GM12878 (cell line): Measurements from ENCODE around the gene KIAA0825. TPM values are rescaled to one million over a fixed set of nuclear protein-coding genes. Genes with fewer than 3 reads are reported as not detected.

Experiments used
- ATAC-seq: fragments of 200-7000 bp; cut with Tn5 transposase; 3 replicates; pipeline ENCODE4 v1.9.1; 2020; ENCODE audit warnings: mild to moderate bottlenecking, moderate library complexity
- BruUV-seq: library from RNA; stranded (reverse); fragments of 400-500 nt; replicated peaks from 2 replicates; lab custom pipeline; 2021; lab: Mats Ljungman, UMichigan
- CTCF ChIA-PET: fragments of 300-600 bp; sonication (Branson Sonifier 250); formaldehyde crosslinking; extraction: SDS; loops from one replicate; lab custom pipeline; 2021; ENCODE audit warnings: inconsistent platforms; lab: Yijun Ruan, JAX
- POLR2A ChIA-PET: fragments of 350-600 bp; formaldehyde crosslinking; extraction: SDS; loops from one replicate; lab custom pipeline; 2021; ENCODE audit warnings: inconsistent platforms; lab: Charles Lee
- RAD21 ChIA-PET: fragments of 300-600 bp; sonication (Branson Sonifier 250); formaldehyde crosslinking; loops from one replicate; lab custom pipeline; 2023; ENCODE audit warnings: antibody characterized with exemption; ENCODE audit not compliant: unreplicated experiment; lab: Charles Lee
- SMC1A ChIA-PET: fragments of 300-600 bp; sonication (Branson Sonifier 250); formaldehyde crosslinking; loops from one replicate; lab custom pipeline; 2023; ENCODE audit not compliant: unreplicated experiment, uncharacterized antibody; lab: Charles Lee
- DNase-seq: peaks from one replicate; pipeline ENCODE4 v3.0.0-alpha.2; 2011; ENCODE audit warnings: low read depth, low spot score
- FAIRE-seq: peaks from 3 replicates; lab custom pipeline; 2011; peaks lifted over from hg19 to GRCh38; lab: Jason Lieb, UNC
- H2AFZ ChIP-seq: 2 replicates; pipeline ENCODE4 v1.6.0; 2011; ENCODE audit warnings: low read depth, low read length, control low read depth; ENCODE audit not compliant: control insufficient read depth
- H3K27ac ChIP-seq: 2 replicates; pipeline ENCODE4 v1.5.1; 2011; ENCODE audit warnings: control low read depth; ENCODE audit not compliant: control insufficient read depth, insufficient read depth
- H3K27me3 ChIP-seq, 2 experiments: replicated peaks in 1 of 2; 2 replicates each; pipeline versions ENCODE4 v1.6.0 to v1.6.1; 2011; ENCODE audit warnings: low read length in 1 of 2; ENCODE audit not compliant: control insufficient read depth in 2 of 2, insufficient read depth in 2 of 2
- H3K36me3 ChIP-seq, 2 experiments: 2 replicates each; pipeline ENCODE4 v1.5.1; 2011; ENCODE audit warnings: low read length in 1 of 2; ENCODE audit not compliant: control insufficient read depth in 2 of 2, insufficient read depth in 2 of 2
- H3K4me1 ChIP-seq: 2 replicates; pipeline ENCODE4 v1.6.1; 2011; ENCODE audit warnings: mild to moderate bottlenecking, low read length, moderate library complexity, mixed read lengths; ENCODE audit not compliant: control insufficient read depth, insufficient read depth
- H3K4me2 ChIP-seq: 2 replicates; pipeline ENCODE4 v1.6.0; 2011; ENCODE audit warnings: control low read depth; ENCODE audit not compliant: control insufficient read depth, insufficient read depth
- H3K4me3 ChIP-seq: fragments of 200-600 bp; sonication (generic); 2 replicates; pipeline ENCODE4 v1.5.1; 2016
- H3K79me2 ChIP-seq: 2 replicates; pipeline ENCODE4 v1.6.0; 2011; ENCODE audit warnings: low read length; ENCODE audit not compliant: control insufficient read depth, insufficient read depth
- H3K9ac ChIP-seq: 2 replicates; pipeline ENCODE4 v1.8.0; 2011; ENCODE audit warnings: low read length, control low read depth, mixed read lengths; ENCODE audit not compliant: control insufficient read depth, insufficient read depth
- H3K9me3 ChIP-seq: replicated peaks from 3 replicates; pipeline ENCODE4 v1.5.1; 2011; ENCODE audit warnings: mild to moderate bottlenecking, low read length; ENCODE audit not compliant: control insufficient read depth, insufficient read depth
- H4K20me1 ChIP-seq: 2 replicates; pipeline ENCODE4 v1.6.0; 2011; ENCODE audit not compliant: control insufficient read depth, insufficient read depth
- HCFC1 ChIP-seq: fragments of 150-350 bp; IDR thresholded peaks from 2 replicates; pipeline ENCODE4 v1.6.1; 2014; ENCODE audit warnings: low read length
- MXI1 ChIP-seq: fragments of 150-350 bp; IDR thresholded peaks from 2 replicates; pipeline ENCODE4 v1.6.1; 2011; ENCODE audit warnings: low read depth, mild to moderate bottlenecking, inconsistent platforms, low read length, improper control_type of control experiment
- NFXL1 ChIP-seq: fragments of 450-650 bp; IDR thresholded peaks from 2 replicates; pipeline ENCODE4 v1.6.1; 2017; ENCODE audit warnings: antibody characterized with exemption, mild to moderate bottlenecking, borderline replicate concordance
- RAD51 ChIP-seq: fragments of 450-650 bp; IDR thresholded peaks from 2 replicates; pipeline ENCODE4 v1.6.1; 2016; ENCODE audit warnings: moderate library complexity, mild to moderate bottlenecking, inconsistent platforms
- SMAD5 ChIP-seq: IDR thresholded peaks from 2 replicates; pipeline ENCODE4 v1.6.1; 2016; ENCODE audit warnings: antibody characterized with exemption, low read depth
- SPI1 ChIP-seq: IDR thresholded peaks from 2 replicates; pipeline ENCODE4 v1.6.1; 2011; ENCODE audit warnings: low read depth, mild to moderate bottlenecking, low read length, moderate library complexity, borderline replicate concordance; ENCODE audit not compliant: insufficient read depth
- STAT3 ChIP-seq: IDR thresholded peaks from 2 replicates; pipeline ENCODE4 v1.6.1; 2011; ENCODE audit warnings: low read depth, low read length, improper control_type of control experiment
- SUZ12 ChIP-seq: fragments of 200-600 bp; sonication (generic); IDR thresholded peaks from one replicate; pipeline ENCODE4 v1.6.1; 2018; ENCODE audit warnings: antibody characterized with exemption, mild to moderate bottlenecking; ENCODE audit not compliant: unreplicated experiment
- TARDBP ChIP-seq: IDR thresholded peaks from 2 replicates; pipeline ENCODE4 v1.6.1; 2016; ENCODE audit warnings: borderline replicate concordance
- ZNF217 ChIP-seq: fragments of 450-650 bp; IDR thresholded peaks from 2 replicates; pipeline ENCODE4 v1.6.1; 2017; ENCODE audit warnings: antibody characterized with exemption, mild to moderate bottlenecking
- ZNF622 ChIP-seq: fragments of 450-650 bp; IDR thresholded peaks from 2 replicates; pipeline ENCODE4 v1.6.1; 2017; ENCODE audit warnings: mild to moderate bottlenecking, inconsistent platforms
- WGBS: methylation state at CpG from one replicate; pipeline ENCODE4 v1.1.6; 2016; ENCODE audit warnings: low lambda C conversion rate; ENCODE audit not compliant: insufficient replicate concordance, insufficient coverage; ENCODE audit errors: missing lambda C conversion rate; 5-methylcytosine and 5-hydroxymethylcytosine counted together
- in situ Hi-C: fragments of 300-500 bp; cut with MboI; formaldehyde crosslinking; loops from 9 replicates; pipeline ENCODE4 v1.14.3; 2018; ENCODE audit warnings: mixed read lengths
- intact Hi-C: fragments of 100-400 bp; cut with micrococcal nuclease; formaldehyde crosslinking; loops from one replicate; pipeline ENCODE4 v1.14.2; 2022; ENCODE audit not compliant: unreplicated experiment
- polyA plus RNA-seq, 11 experiments: library from polyadenylated mRNA; depleted of rRNA in 4 of 11; unstranded in 6 of 11; stranded (reverse) in 5 of 11; fragments of >200 nt; fragmentation: Nextera tagmentation in 4 of 11; fragmentation: Illumina TruSeq in 1 of 11; extraction: Ambion mirVana in 4 of 11; extraction: Trizol in 1 of 11; gene quantifications; 1 replicate in 1 of 11; 2 replicates in 10 of 11; pipeline versions ENCODE4 v1.2.1 to v1.2.3, GENCODE V29; 2011 to 2016; ENCODE audit warnings: inconsistent platforms in 2 of 11, missing spikeins in 2 of 11, low read depth in 1 of 11
- total RNA-seq, 4 experiments: library from RNA; depleted of rRNA in 3 of 4; stranded (reverse); fragments of >200 nt in 3 of 4; fragmentation: Illumina TruSeq in 1 of 4; extraction: Trizol in 1 of 4; gene quantifications; 2 replicates each; pipeline versions ENCODE4 v1.2.1 to v1.2.3, GENCODE V29; 2013 to 2021
- TF ChIP-seq, protein P1 (sequence below): fragments of 450-650 bp; IDR thresholded peaks from 2 replicates; pipeline ENCODE4 v1.6.1; 2016; ENCODE audit warnings: mild to moderate bottlenecking

The KIAA0825 gene
- total and polyA plus RNA-seq, 10 of the 15 experiments (the other 5 are each of a cell fraction or from before 2014, with no cell fraction given): 0.55 to 1.9 (median 1.5) TPM

DNA sequence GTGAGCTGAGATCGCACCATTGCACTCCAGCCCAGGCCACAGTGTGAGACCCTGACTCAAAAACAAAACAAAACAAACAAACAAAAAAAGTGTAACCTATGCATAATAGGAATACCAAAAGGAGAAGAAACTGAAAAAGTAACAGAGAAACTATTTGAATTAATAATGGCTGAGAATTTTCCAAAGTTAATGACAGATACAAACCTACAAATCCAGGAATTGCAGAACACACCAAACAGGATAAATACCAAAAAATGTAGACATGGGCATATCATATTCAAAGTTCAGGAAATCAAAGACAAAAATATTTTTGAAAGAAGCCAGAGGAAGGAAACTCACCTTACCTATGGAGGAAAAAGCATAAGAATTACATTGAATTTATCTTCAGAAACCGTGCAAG, 493.3 kb downstream of the KIAA0825 start:
- intact Hi-C loops (no loop called here), in situ Hi-C loops (no loop called here)
- DNase-seq (no peak), ATAC-seq (no peak), FAIRE-seq (no peak)
- no peak for TF ChIP-seq SPI1
- TF ChIP-seq NFXL1: no peak
- no peak for TF ChIP-seq ZNF622
- TF ChIP-seq HCFC1: no peak
- TF ChIP-seq ZNF217: no peak
- no peak for TF ChIP-seq SMAD5
- no peak for TF ChIP-seq STAT3
- TF ChIP-seq, protein P1, sequence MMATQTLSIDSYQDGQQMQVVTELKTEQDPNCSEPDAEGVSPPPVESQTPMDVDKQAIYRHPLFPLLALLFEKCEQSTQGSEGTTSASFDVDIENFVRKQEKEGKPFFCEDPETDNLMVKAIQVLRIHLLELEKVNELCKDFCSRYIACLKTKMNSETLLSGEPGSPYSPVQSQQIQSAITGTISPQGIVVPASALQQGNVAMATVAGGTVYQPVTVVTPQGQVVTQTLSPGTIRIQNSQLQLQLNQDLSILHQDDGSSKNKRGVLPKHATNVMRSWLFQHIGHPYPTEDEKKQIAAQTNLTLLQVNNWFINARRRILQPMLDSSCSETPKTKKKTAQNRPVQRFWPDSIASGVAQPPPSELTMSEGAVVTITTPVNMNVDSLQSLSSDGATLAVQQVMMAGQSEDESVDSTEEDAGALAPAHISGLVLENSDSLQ: no peak
- TF ChIP-seq SUZ12: no peak
- TF ChIP-seq MXI1: no peak
- no peak for TF ChIP-seq TARDBP
- TF ChIP-seq RAD51: no peak
- 23% methylated on average over 2 of the region's 2 CpGs for WGBS
- Histone ChIP-seq H3K27ac (no peak overlapping the region), H4K20me1 (no peaks in the 10 kb centered on the region), H3K4me1 (no peaks in the 10 kb centered on the region), H3K27me3 (no peaks in the 10 kb centered on the region), H3K4me3 (no peak overlapping the region), H3K79me2 (no peaks in the 10 kb centered on the region), H2AFZ (no peak overlapping the region), H3K9me3 (no peaks in the 10 kb centered on the region), H3K4me2 (no peak overlapping the region), H3K9ac (no peak overlapping the region), H3K36me3 (no peaks in the 10 kb centered on the region)
- SMC1A ChIA-PET: no interaction called here
- RAD21 ChIA-PET: no interaction called here
- BruUV-seq: no TSS peak
- CTCF ChIA-PET: no interaction called here
- POLR2A ChIA-PET: no interaction called here
